IPS-15b (cell line): ENCODE measurements around the gene ZFTA.
"Not testable (repeated sequence)": the region's sequence is repeated elsewhere in the genome, so short reads cannot be mapped to it uniquely, and the experiment has no call there.

ENCODE experiments used
- H3K27me3 ChIP-seq: one replicate; pipeline ENCODE4 v1.6.1; 2013; ENCODE audit warnings: low read length; ENCODE audit not compliant: control insufficient read depth, insufficient read depth
- H3K36me3 ChIP-seq: one replicate; pipeline ENCODE4 v1.6.1; 2013; ENCODE audit warnings: low read length; ENCODE audit not compliant: control insufficient read depth, insufficient read depth
- H3K4me1 ChIP-seq: one replicate; pipeline ENCODE4 v1.6.1; 2013; ENCODE audit warnings: mild to moderate bottlenecking, low read length; ENCODE audit not compliant: control insufficient read depth, insufficient read depth
- H3K4me3 ChIP-seq: one replicate; pipeline ENCODE4 v1.5.1; 2013; ENCODE audit warnings: low read depth, low read length
- H3K9ac ChIP-seq: one replicate; pipeline ENCODE4 v1.6.1; 2013; ENCODE audit warnings: low read depth, mild to moderate bottlenecking, low read length
- H3K9me3 ChIP-seq: one replicate; pipeline ENCODE4 v1.6.1; 2013; ENCODE audit warnings: mild to moderate bottlenecking, low read length; ENCODE audit not compliant: control insufficient read depth, insufficient read depth

ZFTA gene

GRCh38 chr11:63802637-63803414 is 34.3 kb upstream of the ZFTA start:
- Histone ChIP-seq H3K9me3 (no peaks in the 10 kb centered on the region), H3K27me3 (no peaks in the 10 kb centered on the region), H3K9ac (no peak overlapping the region), H3K36me3 (no peaks in the 10 kb centered on the region), H3K4me3 (no peak overlapping the region), H3K4me1 (no peaks in the 10 kb centered on the region)

DNA sequence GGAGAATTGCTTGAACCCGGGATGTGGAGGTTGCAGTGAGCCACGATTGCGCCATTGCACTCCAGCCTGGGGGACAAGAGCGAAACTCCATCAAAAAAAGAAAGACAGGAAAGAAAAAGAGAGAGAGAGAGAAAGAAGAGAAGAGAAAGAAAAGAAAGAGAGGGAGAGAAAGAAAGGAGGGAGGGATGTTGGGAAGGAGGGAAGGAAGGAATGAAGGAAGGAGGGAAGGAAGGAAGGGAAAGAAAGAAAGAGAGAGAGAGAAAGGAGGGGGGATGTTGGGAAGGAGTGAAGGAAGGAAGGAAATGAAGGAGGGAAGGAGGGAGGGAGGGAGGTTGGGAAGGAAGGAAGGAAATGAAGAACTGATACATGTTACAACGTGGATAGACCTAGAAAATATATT is 32.3 kb upstream of the ZFTA start:
- Histone ChIP-seq H3K4me3 (no peak overlapping the region), H3K9me3 (no peaks in the 10 kb centered on the region), H3K36me3 (no peaks in the 10 kb centered on the region), H3K4me1 (no peaks in the 10 kb centered on the region), H3K27me3 (no peaks in the 10 kb centered on the region), H3K9ac (no peak overlapping the region)

DNA sequence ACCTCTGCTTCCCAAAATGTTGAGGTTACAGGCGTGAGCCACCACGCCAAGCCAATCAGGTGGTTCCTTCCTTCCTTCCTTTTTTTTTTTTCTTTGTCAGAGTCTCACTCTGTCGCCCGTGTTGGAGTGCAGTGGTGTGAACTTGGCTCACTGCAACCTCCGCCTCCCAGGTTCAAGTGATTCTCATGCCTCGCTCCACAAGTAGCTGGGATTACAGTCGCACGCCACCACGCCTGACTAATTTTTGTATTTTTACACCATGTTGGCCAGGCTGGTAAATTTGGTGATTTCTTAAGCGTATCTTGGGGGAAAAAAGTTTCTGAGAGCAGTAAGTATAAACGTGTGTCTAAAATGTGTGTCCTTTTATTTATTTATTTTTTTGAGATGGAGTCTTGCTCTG is 26.5 kb upstream of the ZFTA start:
- Histone ChIP-seq H3K36me3 (no peaks in the 10 kb centered on the region), H3K9ac (no peak overlapping the region), H3K4me3 (no peak overlapping the region), H3K4me1 (no peaks in the 10 kb centered on the region), H3K9me3 (peaks cover 8% of the 10 kb centered on the region), H3K27me3 (no peaks in the 10 kb centered on the region)

DNA sequence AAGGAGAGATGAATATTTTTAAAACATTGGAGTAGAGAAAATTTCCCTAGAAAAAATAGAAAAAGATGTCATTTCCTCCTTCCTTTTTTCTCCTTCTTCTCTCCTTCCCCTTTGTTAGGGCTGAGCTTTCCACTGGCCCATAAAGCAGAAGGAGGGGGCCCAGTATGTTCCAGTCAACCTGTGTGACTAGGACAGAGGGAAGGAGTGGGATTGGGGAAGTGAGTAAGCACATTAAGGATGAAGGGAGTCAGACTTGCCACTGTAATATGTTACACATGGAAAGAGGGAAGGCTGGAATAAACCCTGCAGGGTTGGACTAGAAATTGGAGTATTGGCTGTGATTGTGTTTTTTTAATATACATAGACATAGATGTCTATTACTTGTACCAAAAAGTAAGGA is 24.6 kb upstream of the ZFTA start:
- Histone ChIP-seq H3K27me3 (no peaks in the 10 kb centered on the region), H3K4me1 (no peaks in the 10 kb centered on the region), H3K4me3 (no peak overlapping the region), H3K36me3 (no peaks in the 10 kb centered on the region), H3K9ac (no peak overlapping the region), H3K9me3 (peaks cover 8% of the 10 kb centered on the region)

- H3K27me3 ChIP-seq = no peaks in the 10 kb centered on the region
- peaks cover 8% of the 10 kb centered on the region for H3K9me3 ChIP-seq
- H3K4me3 ChIP-seq = no peak overlapping the region
- no peaks in the 10 kb centered on the region for H3K4me1 ChIP-seq
- H3K36me3 ChIP-seq = no peaks in the 10 kb centered on the region
- no peak overlapping the region for H3K9ac ChIP-seq
Observed at GRCh38 chr11:63791495-63792167, 23.1 kb upstream of the ZFTA start.

- Histone ChIP-seq H3K9me3 (no peaks in the 10 kb centered on the region), H3K36me3 (no peaks in the 10 kb centered on the region), H3K27me3 (no peaks in the 10 kb centered on the region), H3K4me1 (peaks cover 4% of the 10 kb centered on the region), H3K4me3 (no peak overlapping the region), H3K9ac (no peak overlapping the region)
Observed at GRCh38 chr11:63785823-63786222, 17.2 kb upstream of the ZFTA start.

DNA sequence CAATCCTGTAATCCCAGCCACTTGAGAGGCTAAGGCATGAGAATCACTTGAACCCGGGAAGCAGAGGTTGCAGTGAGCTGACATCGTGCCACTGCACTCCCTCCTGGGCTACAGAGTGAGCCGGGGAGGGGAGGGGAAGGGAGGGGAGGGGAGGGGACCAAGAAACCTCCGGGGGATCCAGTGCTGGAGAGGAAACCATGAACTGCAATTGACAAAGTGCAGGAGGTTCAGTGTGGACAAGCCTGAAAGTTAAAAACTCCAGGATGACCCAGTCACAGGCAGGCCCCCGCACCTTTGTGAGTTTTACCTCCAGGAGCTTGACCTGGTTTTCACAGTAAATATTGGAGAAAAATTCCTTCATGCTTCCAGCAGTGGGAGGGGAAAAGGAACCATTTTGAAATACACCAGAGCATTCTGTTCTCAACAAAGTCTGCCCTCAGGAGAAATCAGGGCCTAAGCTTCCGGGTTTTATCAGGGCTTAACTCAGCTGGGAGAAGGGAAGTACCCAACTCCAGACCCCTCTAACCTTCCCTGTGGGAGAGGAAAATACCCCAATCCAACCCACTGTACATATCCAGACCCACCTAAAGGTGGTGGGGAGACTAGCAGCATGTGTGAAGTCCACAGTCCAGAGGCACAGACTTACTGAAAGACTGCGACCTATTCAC is 15.5 kb upstream of the ZFTA start:
- no peak overlapping the region for H3K9ac ChIP-seq
- H3K4me3 ChIP-seq = no peak overlapping the region

GRCh38 chr11:63782749-63783148 is 14.2 kb upstream of the ZFTA start:
- no peak overlapping the region for H3K4me3 ChIP-seq
- H3K4me1 ChIP-seq = peaks cover 4% of the 10 kb centered on the region
- H3K27me3 ChIP-seq = no peaks in the 10 kb centered on the region
- no peaks in the 10 kb centered on the region for H3K9me3 ChIP-seq
- no peak overlapping the region for H3K9ac ChIP-seq
- no peaks in the 10 kb centered on the region for H3K36me3 ChIP-seq

More for the DNA sequence above, 15.5 kb upstream of the ZFTA start:
- Histone ChIP-seq H3K4me1 (peaks cover 4% of the 10 kb centered on the region), H3K9me3 (no peaks in the 10 kb centered on the region), H3K36me3 (no peaks in the 10 kb centered on the region), H3K27me3 (no peaks in the 10 kb centered on the region)

DNA sequence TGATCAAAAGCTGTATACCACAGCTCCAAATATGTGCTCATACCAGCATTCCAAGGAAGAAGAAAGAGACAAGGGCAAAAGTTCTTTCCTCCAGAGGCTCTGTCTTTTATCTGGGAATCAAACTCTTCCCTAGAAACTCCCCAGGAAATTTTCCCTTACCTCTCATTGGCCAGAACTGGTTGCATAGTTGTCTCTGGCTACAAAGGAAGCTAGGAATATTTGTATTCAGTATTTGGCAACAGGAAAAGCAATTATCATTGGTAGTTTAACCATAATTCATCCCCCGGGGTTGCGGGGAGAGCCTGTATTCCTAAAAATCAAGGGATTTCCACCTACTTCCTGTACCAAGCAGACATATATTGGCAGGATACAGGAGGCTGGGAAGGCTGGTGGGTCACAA is 10.5 kb upstream of the ZFTA start:
- no peak overlapping the region for H3K4me3 ChIP-seq
- no peak overlapping the region for H3K9ac ChIP-seq
- no peaks in the 10 kb centered on the region for H3K27me3 ChIP-seq
- no peaks in the 10 kb centered on the region for H3K36me3 ChIP-seq
- H3K9me3 ChIP-seq = no peaks in the 10 kb centered on the region
- peaks cover under 1% of the 10 kb centered on the region for H3K4me1 ChIP-seq

- H3K4me3 ChIP-seq = no peak overlapping the region
- H3K9me3 ChIP-seq = no peaks in the 10 kb centered on the region
Observed at GRCh38 chr11:63775191-63775590, 6.6 kb upstream of the ZFTA start.

GRCh38 chr11:63771741-63772318 is 3.3 kb upstream of the ZFTA start:
- not testable (repeated sequence) for H3K4me1 ChIP-seq, H3K9ac ChIP-seq, H3K9me3 ChIP-seq, H3K4me3 ChIP-seq, H3K36me3 ChIP-seq
- H3K27me3 ChIP-seq = peaks cover 18% of the 10 kb centered on the region

More at GRCh38 chr11:63775191-63775590, 6.6 kb upstream of the ZFTA start:
- Histone ChIP-seq H3K27me3 (peaks cover 14% of the 10 kb centered on the region), H3K36me3 (no peaks in the 10 kb centered on the region), H3K9ac (no peak overlapping the region), H3K4me1 (no peaks in the 10 kb centered on the region)
